Measurements from ENCODE around the gene FASTKD2.

DNA sequence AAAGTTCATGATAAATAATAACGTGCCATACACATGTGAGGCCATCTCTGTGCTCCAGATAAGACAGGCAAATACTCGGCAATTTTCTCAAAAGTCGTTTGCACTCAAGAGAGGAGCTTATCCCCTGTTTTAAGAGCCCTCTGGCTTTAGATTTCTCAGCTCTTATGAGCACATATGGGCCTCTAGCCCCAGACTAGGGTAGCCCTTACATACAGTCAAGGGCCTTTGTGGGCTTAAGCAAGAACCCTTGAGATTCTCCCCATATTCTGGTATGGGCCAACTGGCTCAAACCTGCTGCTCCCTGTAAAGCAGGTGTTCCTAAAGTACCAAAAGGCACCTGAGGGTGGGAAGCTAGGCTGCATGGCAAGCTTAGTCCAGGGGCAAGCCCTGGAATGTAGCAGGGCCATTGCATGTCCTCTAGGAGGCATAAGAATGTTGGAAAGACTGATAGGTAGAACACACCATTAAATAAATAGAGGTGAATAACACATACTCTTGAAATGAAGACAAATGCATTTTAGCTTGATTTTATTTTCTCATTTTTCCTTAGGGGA is 66.1 kb downstream of the FASTKD2 start:
- TF ChIP-seq POLR2A (IDR thresholded peaks at IDR 0.05) (no peak), EP300 (IDR thresholded peaks at IDR 0.05) (no peak)
- TF ChIP-seq, protein P1, sequence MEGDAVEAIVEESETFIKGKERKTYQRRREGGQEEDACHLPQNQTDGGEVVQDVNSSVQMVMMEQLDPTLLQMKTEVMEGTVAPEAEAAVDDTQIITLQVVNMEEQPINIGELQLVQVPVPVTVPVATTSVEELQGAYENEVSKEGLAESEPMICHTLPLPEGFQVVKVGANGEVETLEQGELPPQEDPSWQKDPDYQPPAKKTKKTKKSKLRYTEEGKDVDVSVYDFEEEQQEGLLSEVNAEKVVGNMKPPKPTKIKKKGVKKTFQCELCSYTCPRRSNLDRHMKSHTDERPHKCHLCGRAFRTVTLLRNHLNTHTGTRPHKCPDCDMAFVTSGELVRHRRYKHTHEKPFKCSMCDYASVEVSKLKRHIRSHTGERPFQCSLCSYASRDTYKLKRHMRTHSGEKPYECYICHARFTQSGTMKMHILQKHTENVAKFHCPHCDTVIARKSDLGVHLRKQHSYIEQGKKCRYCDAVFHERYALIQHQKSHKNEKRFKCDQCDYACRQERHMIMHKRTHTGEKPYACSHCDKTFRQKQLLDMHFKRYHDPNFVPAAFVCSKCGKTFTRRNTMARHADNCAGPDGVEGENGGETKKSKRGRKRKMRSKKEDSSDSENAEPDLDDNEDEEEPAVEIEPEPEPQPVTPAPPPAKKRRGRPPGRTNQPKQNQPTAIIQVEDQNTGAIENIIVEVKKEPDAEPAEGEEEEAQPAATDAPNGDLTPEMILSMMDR (IDR thresholded peaks at IDR 0.05) = no peak

All from ovary (tissue), 3 donors.